ENCODE measurements around the gene MAPK4.
"Not testable (repeated sequence)": the region's sequence is repeated elsewhere in the genome, so short reads cannot be mapped to it uniquely, and the experiment has no call there.

The MAPK4 gene

GRCh38 chr18:50750546-50750945 lies 190.7 kb downstream of the MAPK4 start:
- no peak for DNase-seq (ENCODE audit: low read depth in 2 of 2)

- no peak for DNase-seq (ENCODE audit: low read depth in 2 of 2)
These were observed 191.6 kb downstream of the MAPK4 start for GRCh38 chr18:50751490-50751889.

- DNase-seq (ENCODE audit: low read depth in 2 of 2) = no peak
These were observed 192.1 kb downstream of the MAPK4 start for GRCh38 chr18:50751947-50752346.

GRCh38 chr18:50753311-50753710 lies 193.4 kb downstream of the MAPK4 start:
- no peak for DNase-seq (ENCODE audit: low read depth in 2 of 2)

GRCh38 chr18:50754297-50754696 lies 194.4 kb downstream of the MAPK4 start:
- no peak for DNase-seq (ENCODE audit: low read depth in 2 of 2)

- no peak for DNase-seq (ENCODE audit: low read depth in 2 of 2)
These were observed 197.5 kb downstream of the MAPK4 start for GRCh38 chr18:50757358-50757757.

GRCh38 chr18:50769463-50769862 lies 209.6 kb downstream of the MAPK4 start:
- DNase-seq (ENCODE audit: low read depth in 2 of 2) = no peak

GRCh38 chr18:50775207-50775606 lies 215.3 kb downstream of the MAPK4 start:
- no peak for DNase-seq (ENCODE audit: low read depth in 2 of 2)

- DNase-seq (ENCODE audit: low read depth in 2 of 2) = no peak
These were observed 215.8 kb downstream of the MAPK4 start for GRCh38 chr18:50775726-50776125.

- DNase-seq (ENCODE audit: low read depth in 2 of 2) = no peak
These were observed 216.5 kb downstream of the MAPK4 start for GRCh38 chr18:50776383-50776782.

GRCh38 chr18:50779021-50779420 lies 219.1 kb downstream of the MAPK4 start:
- not testable (repeated sequence) for DNase-seq (ENCODE audit: low read depth in 2 of 2)
